ENCODE data around the gene SLC45A3.

SLC45A3 gene

GRCh38 chr1:205677167-205677566 lies 3.1 kb downstream of the SLC45A3 start:
- H3K27ac ChIP-seq (ENCODE audit: low read depth, low read length, severe bottlenecking): no peak overlapping the region
- 78 to 82% methylated on average over 4 to 5 of the region's 5 CpGs for WGBS, 2 experiments (ENCODE audit: insufficient coverage in 2 of 2)
- no peaks in the 10 kb centered on the region for H3K9me3 ChIP-seq (ENCODE audit: control insufficient read depth, low read length)
- no peak overlapping the region for H3K4me3 ChIP-seq (ENCODE audit: extremely low read depth, insufficient read depth, low read length, poor library complexity, severe bottlenecking)
- peaks cover 20% of the 10 kb centered on the region for H3K4me1 ChIP-seq (ENCODE audit: control insufficient read depth, insufficient read depth, low read length, poor library complexity, severe bottlenecking)
- no peaks in the 10 kb centered on the region for H3K36me3 ChIP-seq (ENCODE audit: control insufficient read depth, insufficient read depth, low read length)

- peaks cover 25% of the 10 kb centered on the region for H3K4me1 ChIP-seq (ENCODE audit: control insufficient read depth, insufficient read depth, low read length, poor library complexity, severe bottlenecking)
- 76 to 89% methylated on average over 2 to 3 of the region's 3 CpGs for WGBS, 2 experiments (ENCODE audit: insufficient coverage in 2 of 2)
- H3K27ac ChIP-seq (ENCODE audit: low read depth, low read length, severe bottlenecking): no peak overlapping the region
Measured at GRCh38 chr1:205676597-205676996, 3.7 kb downstream of the SLC45A3 start.

GRCh38 chr1:205676002-205676401 lies 4.3 kb downstream of the SLC45A3 start:
- Histone ChIP-seq H3K4me1 (ENCODE audit: control insufficient read depth, insufficient read depth, low read length, poor library complexity, severe bottlenecking) (peaks cover 31% of the 10 kb centered on the region), H3K9me3 (ENCODE audit: control insufficient read depth, low read length) (no peaks in the 10 kb centered on the region), H3K4me3 (ENCODE audit: extremely low read depth, insufficient read depth, low read length, poor library complexity, severe bottlenecking) (no peak overlapping the region), H3K36me3 (ENCODE audit: control insufficient read depth, insufficient read depth, low read length) (no peaks in the 10 kb centered on the region), H3K27ac (ENCODE audit: low read depth, low read length, severe bottlenecking) (no peak overlapping the region)
- 97% methylated on average over 4 of the region's 5 CpGs for WGBS, 2 experiments (ENCODE audit: insufficient coverage in 2 of 2)

More at GRCh38 chr1:205676597-205676996, 3.7 kb downstream of the SLC45A3 start:
- no peaks in the 10 kb centered on the region for H3K9me3 ChIP-seq (ENCODE audit: control insufficient read depth, low read length)
- no peaks in the 10 kb centered on the region for H3K36me3 ChIP-seq (ENCODE audit: control insufficient read depth, insufficient read depth, low read length)
- H3K4me3 ChIP-seq (ENCODE audit: extremely low read depth, insufficient read depth, low read length, poor library complexity, severe bottlenecking): no peak overlapping the region

GRCh38 chr1:205675247-205675646 lies 5.1 kb downstream of the SLC45A3 start:
- Histone ChIP-seq H3K4me3 (ENCODE audit: extremely low read depth, insufficient read depth, low read length, poor library complexity, severe bottlenecking) (no peak overlapping the region), H3K9me3 (ENCODE audit: control insufficient read depth, low read length) (no peaks in the 10 kb centered on the region), H3K27ac (ENCODE audit: low read depth, low read length, severe bottlenecking) (no peak overlapping the region), H3K36me3 (ENCODE audit: control insufficient read depth, insufficient read depth, low read length) (no peaks in the 10 kb centered on the region), H3K4me1 (ENCODE audit: control insufficient read depth, insufficient read depth, low read length, poor library complexity, severe bottlenecking) (peaks cover 39% of the 10 kb centered on the region)
- 95 to 96% methylated on average over 4 of the region's 4 CpGs for WGBS, 2 experiments (ENCODE audit: insufficient coverage in 2 of 2)

- peaks cover 45% of the 10 kb centered on the region for H3K4me1 ChIP-seq (ENCODE audit: control insufficient read depth, insufficient read depth, low read length, poor library complexity, severe bottlenecking)
- H3K36me3 ChIP-seq (ENCODE audit: control insufficient read depth, insufficient read depth, low read length): no peaks in the 10 kb centered on the region
- WGBS, 2 experiments (ENCODE audit: insufficient coverage in 2 of 2): 87 to 100% methylated on average over 2 to 3 of the region's 4 CpGs
- H3K27ac ChIP-seq (ENCODE audit: low read depth, low read length, severe bottlenecking): no peak overlapping the region
- H3K4me3 ChIP-seq (ENCODE audit: extremely low read depth, insufficient read depth, low read length, poor library complexity, severe bottlenecking): no peak overlapping the region
- no peaks in the 10 kb centered on the region for H3K9me3 ChIP-seq (ENCODE audit: control insufficient read depth, low read length)
Measured at GRCh38 chr1:205672970-205673369, 7.3 kb downstream of the SLC45A3 start.

GRCh38 chr1:205672395-205672889 lies 7.9 kb downstream of the SLC45A3 start:
- peaks cover 45% of the 10 kb centered on the region for H3K4me1 ChIP-seq (ENCODE audit: control insufficient read depth, insufficient read depth, low read length, poor library complexity, severe bottlenecking)
- H3K27ac ChIP-seq (ENCODE audit: low read depth, low read length, severe bottlenecking): no peak overlapping the region
- no peaks in the 10 kb centered on the region for H3K9me3 ChIP-seq (ENCODE audit: control insufficient read depth, low read length)
- no peaks in the 10 kb centered on the region for H3K36me3 ChIP-seq (ENCODE audit: control insufficient read depth, insufficient read depth, low read length)
- WGBS, 2 experiments (ENCODE audit: insufficient coverage in 2 of 2): 69 to 78% methylated on average over 7 to 8 of the region's 11 CpGs
- no peak overlapping the region for H3K4me3 ChIP-seq (ENCODE audit: extremely low read depth, insufficient read depth, low read length, poor library complexity, severe bottlenecking)

- H3K9me3 ChIP-seq (ENCODE audit: control insufficient read depth, low read length): no peaks in the 10 kb centered on the region
- no peak overlapping the region for H3K4me3 ChIP-seq (ENCODE audit: extremely low read depth, insufficient read depth, low read length, poor library complexity, severe bottlenecking)
- WGBS, 2 experiments (ENCODE audit: insufficient coverage in 2 of 2): 34 to 65% methylated on average over 2 to 7 of the region's 13 CpGs
- peaks cover 42% of the 10 kb centered on the region for H3K4me1 ChIP-seq (ENCODE audit: control insufficient read depth, insufficient read depth, low read length, poor library complexity, severe bottlenecking)
- no peaks in the 10 kb centered on the region for H3K36me3 ChIP-seq (ENCODE audit: control insufficient read depth, insufficient read depth, low read length)
- H3K27ac ChIP-seq (ENCODE audit: low read depth, low read length, severe bottlenecking): peak overlapping the region; percentile 61
Measured at GRCh38 chr1:205670611-205671430, 9.5 kb downstream of the SLC45A3 start.

- peak overlapping the region; percentile 75 for H3K27ac ChIP-seq (ENCODE audit: low read depth, low read length, severe bottlenecking)
- H3K4me1 ChIP-seq (ENCODE audit: control insufficient read depth, insufficient read depth, low read length, poor library complexity, severe bottlenecking): peaks cover 50% of the 10 kb centered on the region
- H3K36me3 ChIP-seq (ENCODE audit: control insufficient read depth, insufficient read depth, low read length): no peaks in the 10 kb centered on the region
- H3K4me3 ChIP-seq (ENCODE audit: extremely low read depth, insufficient read depth, low read length, poor library complexity, severe bottlenecking): no peak overlapping the region
- H3K9me3 ChIP-seq (ENCODE audit: control insufficient read depth, low read length): no peaks in the 10 kb centered on the region
- 51 to 80% methylated on average over 1 to 5 of the region's 5 CpGs for WGBS, 2 experiments (ENCODE audit: insufficient coverage in 2 of 2)
Measured at GRCh38 chr1:205670150-205670446, 10.2 kb downstream of the SLC45A3 start.

- Histone ChIP-seq H3K4me3 (ENCODE audit: extremely low read depth, insufficient read depth, low read length, poor library complexity, severe bottlenecking) (no peak overlapping the region), H3K27ac (ENCODE audit: low read depth, low read length, severe bottlenecking) (peak overlapping the region; percentile 75), H3K36me3 (ENCODE audit: control insufficient read depth, insufficient read depth, low read length) (no peaks in the 10 kb centered on the region), H3K9me3 (ENCODE audit: control insufficient read depth, low read length) (no peaks in the 10 kb centered on the region), H3K4me1 (ENCODE audit: control insufficient read depth, insufficient read depth, low read length, poor library complexity, severe bottlenecking) (peaks cover 54% of the 10 kb centered on the region)
- WGBS, 2 experiments (ENCODE audit: insufficient coverage in 2 of 2): 43 to 54% methylated on average over 10 to 12 of the region's 20 CpGs
Measured at GRCh38 chr1:205669341-205670149, 10.8 kb downstream of the SLC45A3 start.

- Histone ChIP-seq H3K36me3 (ENCODE audit: control insufficient read depth, insufficient read depth, low read length) (peaks cover 2% of the 10 kb centered on the region), H3K4me1 (ENCODE audit: control insufficient read depth, insufficient read depth, low read length, poor library complexity, severe bottlenecking) (peaks cover 60% of the 10 kb centered on the region), H3K27ac (ENCODE audit: low read depth, low read length, severe bottlenecking) (no peak overlapping the region), H3K4me3 (ENCODE audit: extremely low read depth, insufficient read depth, low read length, poor library complexity, severe bottlenecking) (no peak overlapping the region), H3K9me3 (ENCODE audit: control insufficient read depth, low read length) (no peaks in the 10 kb centered on the region)
- WGBS, 2 experiments (ENCODE audit: insufficient coverage in 2 of 2): 60 to 67% methylated on average over 1 to 3 of the region's 5 CpGs
Measured at GRCh38 chr1:205668951-205669340, 11.4 kb downstream of the SLC45A3 start.

Measured in mesodermal cell (in vitro differentiated cells).